Measurements from ENCODE around the gene ERLIN1.

- TF ChIP-seq CTCF (conservative IDR thresholded peaks at IDR 0.05 in 1 of 2, IDR thresholded peaks at IDR 0.05 in 1 of 2; ENCODE audit: extremely low read depth in 1 of 2, insufficient read depth in 1 of 2, low read depth in 1 of 2, low read length in 2 of 2): no peak
- no peak for TF ChIP-seq EZH2 (IDR thresholded peaks at IDR 0.05; ENCODE audit: borderline replicate concordance, low read length)
These were observed 22.4 kb upstream of the ERLIN1 start for GRCh38 chr10:100208276-100208675.

Data from mammary epithelial cell (primary cell).